Fibroblast of pulmonary artery (primary cell): ENCODE results near the gene CHRND.

Experiments
- DNase-seq: peaks from one replicate; pipeline ENCODE4 v3.0.0-alpha.2; 2010; ENCODE audit warnings: low read depth
- H3K4me3 ChIP-seq: replicated peaks from 2 replicates; pipeline ENCODE4 v1.5.1; 2011; ENCODE audit warnings: low read depth, mild to moderate bottlenecking, control low read depth, low read length, moderate library complexity
- CTCF ChIP-seq: IDR thresholded peaks from 2 replicates; pipeline ENCODE4 v1.5.1; 2011; ENCODE audit warnings: mild to moderate bottlenecking, control low read depth, low read length, inconsistent platforms; ENCODE audit errors: missing control alignments

CHRND gene

GRCh38 chr2:232571026-232571474 is 45.1 kb downstream of the CHRND start:
- no peak for DNase-seq
- no peak for TF ChIP-seq CTCF

GRCh38 chr2:232573042-232573441 is 47.1 kb downstream of the CHRND start:
- DNase-seq = no peak
- TF ChIP-seq CTCF = no peak
- no peak overlapping the region for H3K4me3 ChIP-seq

More at GRCh38 chr2:232571026-232571474, 45.1 kb downstream of the CHRND start:
- H3K4me3 ChIP-seq = no peak overlapping the region

- no peak for TF ChIP-seq CTCF
- H3K4me3 ChIP-seq = no peak overlapping the region
- DNase-seq = no peak
Measured at GRCh38 chr2:232573771-232574435, 47.9 kb downstream of the CHRND start.

- no peak overlapping the region for H3K4me3 ChIP-seq
- no peak for DNase-seq
- no peak for TF ChIP-seq CTCF
Measured at GRCh38 chr2:232574674-232575403, 48.9 kb downstream of the CHRND start.

GRCh38 chr2:232575404-232575746 is 49.4 kb downstream of the CHRND start:
- no peak for TF ChIP-seq CTCF
- H3K4me3 ChIP-seq = no peak overlapping the region
- DNase-seq = no peak

- peak; percentile 23 for DNase-seq
- no peak for TF ChIP-seq CTCF
- H3K4me3 ChIP-seq = no peak overlapping the region
Measured at GRCh38 chr2:232576995-232577394, 51.0 kb downstream of the CHRND start.
